Thyroid gland (tissue), 4 donors: ENCODE results near the gene SHROOM3.

Source experiments
- CTCF ChIP-seq, 6 experiments: fragments of 200-600 bp in 3 of 6; fragments of 450-650 bp in 3 of 6; sonication (generic) in 3 of 6; IDR thresholded peaks; one replicate each; pipeline ENCODE4 v1.5.1; 2016 to 2019; ENCODE audit warnings: antibody characterized with exemption in 6 of 6, mild to moderate bottlenecking in 2 of 6, inconsistent platforms in 1 of 6, moderate library complexity in 1 of 6
- POLR2A ChIP-seq, 2 donors: fragments of 450-650 bp; IDR thresholded peaks; one replicate each; pipeline ENCODE4 v1.6.1; 2017; ENCODE audit warnings: antibody characterized with exemption in 2 of 2, mild to moderate bottlenecking in 2 of 2, moderate library complexity in 1 of 2

DNA sequence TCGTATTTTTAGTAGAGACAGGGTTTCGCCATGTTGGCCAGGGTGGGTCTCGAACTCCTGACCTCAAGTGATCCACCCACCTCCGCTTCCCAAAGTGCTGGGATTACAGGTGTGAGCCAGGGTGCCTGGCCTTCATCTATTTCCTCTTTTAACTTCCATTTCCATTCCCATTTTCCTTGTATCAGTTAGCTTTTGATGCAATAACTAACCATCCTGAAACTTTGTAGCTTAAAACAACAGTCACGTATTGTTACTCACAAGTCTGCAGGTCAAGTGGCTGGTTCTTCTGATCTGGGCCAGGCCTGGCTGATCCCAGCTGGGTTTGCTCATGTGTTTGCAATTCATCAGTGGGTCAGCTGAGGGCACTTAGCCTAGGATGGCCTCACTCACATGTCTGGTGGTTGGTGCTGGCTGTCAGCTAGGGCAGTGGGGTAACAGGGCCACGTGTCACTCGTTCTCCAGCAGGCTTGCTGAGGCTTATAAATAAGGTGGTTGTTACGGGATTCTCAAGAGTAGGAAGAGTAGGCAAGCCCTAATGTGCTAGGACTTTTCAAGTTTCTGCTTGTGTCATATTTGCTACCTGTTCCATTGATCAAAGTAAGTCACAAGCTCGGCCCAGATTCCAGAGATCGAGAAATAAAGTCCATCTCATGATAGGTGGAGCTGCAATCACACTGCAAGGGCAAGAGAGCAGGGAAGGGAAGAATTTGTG is 374.7 kb downstream of the SHROOM3 start:
- TF ChIP-seq CTCF (IDR thresholded peaks at IDR 0.05) (no peak), POLR2A (IDR thresholded peaks at IDR 0.05) (no peak)
